HEK293 (cell line): Measurements from ENCODE around the gene KLF2.

Experiments used
- CTCF ChIA-PET: fragments of 350-600 bp; formaldehyde crosslinking; extraction: SDS; loops from one replicate; lab custom pipeline; 2021; ENCODE audit warnings: antibody characterized with exemption; lab: Yijun Ruan, JAX
- POLR2A ChIA-PET: fragments of 300-600 bp; formaldehyde crosslinking; extraction: SDS; loops from one replicate; lab custom pipeline; 2020; ENCODE audit warnings: antibody characterized with exemption, inconsistent platforms; lab: Yijun Ruan, JAX
- H3K27ac ChIP-seq: fragments of 200-500 bp; sonication (Bioruptor generic); 2 replicates; pipeline ENCODE4 v1.5.1; 2014; ENCODE audit warnings: low read depth, low read length, control low read depth, inconsistent platforms; ENCODE audit errors: extremely low read depth
- H3K36me3 ChIP-seq, 2 experiments: fragments of 200-500 bp in 1 of 2; sonication (Bioruptor generic) in 1 of 2; 1 replicate in 1 of 2; 2 replicates in 1 of 2; pipeline ENCODE4 v1.5.1; 2014 to 2017; ENCODE audit warnings: inconsistent platforms in 2 of 2, low read length in 2 of 2; ENCODE audit not compliant: control insufficient read depth in 2 of 2, insufficient read depth in 1 of 2
- H3K4me1 ChIP-seq: fragments of 200-500 bp; sonication (Bioruptor generic); 2 replicates; pipeline ENCODE4 v1.5.1; 2014; ENCODE audit warnings: mild to moderate bottlenecking, low read length, inconsistent platforms; ENCODE audit not compliant: control insufficient read depth, insufficient read depth
- H3K4me3 ChIP-seq: 2 replicates; pipeline ENCODE4 v1.5.1; 2011; ENCODE audit warnings: low read depth, mild to moderate bottlenecking, control low read depth, low read length, moderate library complexity
- H3K9me3 ChIP-seq: fragments of 200-500 bp; sonication (Bioruptor generic); 2 replicates; pipeline ENCODE4 v1.5.1; 2014; ENCODE audit warnings: low read depth, low read length, inconsistent platforms; ENCODE audit not compliant: control insufficient read depth, insufficient read depth
- GLIS1 ChIP-seq: fragments of 450-650 bp; formaldehyde crosslinking; IDR thresholded peaks from 2 replicates; pipeline ENCODE4 v1.5.1; 2016; ENCODE audit warnings: missing biosample characterization, missing genetic modification characterization
- KLF10 ChIP-seq: fragments of 450-650 bp; IDR thresholded peaks from 2 replicates; pipeline ENCODE4 v1.5.1; 2018; ENCODE audit warnings: missing biosample characterization, mild to moderate bottlenecking, missing genetic modification characterization
- KLF17 ChIP-seq: fragments of 450-650 bp; formaldehyde crosslinking; IDR thresholded peaks from 2 replicates; pipeline ENCODE4 v1.5.1; 2016; ENCODE audit warnings: missing biosample characterization, missing genetic modification characterization
- MZF1 ChIP-seq: fragments of 450-650 bp; formaldehyde crosslinking; IDR thresholded peaks from 2 replicates; pipeline ENCODE4 v1.5.1; 2017; ENCODE audit warnings: missing biosample characterization, missing genetic modification characterization, borderline replicate concordance
- PRDM2 ChIP-seq: fragments of 450-650 bp; formaldehyde crosslinking; IDR thresholded peaks from 2 replicates; pipeline ENCODE4 v1.5.1; 2016; ENCODE audit warnings: missing biosample characterization, missing genetic modification characterization, borderline replicate concordance
- TCF7L2 ChIP-seq: IDR thresholded peaks from 2 replicates; pipeline ENCODE4 v1.6.1; 2011; ENCODE audit warnings: low read depth, mild to moderate bottlenecking, inconsistent platforms, low read length, moderate library complexity, borderline replicate concordance
- ZNF132 ChIP-seq: fragments of 450-650 bp; formaldehyde crosslinking; IDR thresholded peaks from 2 replicates; pipeline ENCODE4 v1.5.1; 2017; ENCODE audit warnings: missing biosample characterization, missing genetic modification characterization, borderline replicate concordance
- ZNF146 ChIP-seq: fragments of 450-650 bp; formaldehyde crosslinking; IDR thresholded peaks from 2 replicates; pipeline ENCODE4 v1.5.1; 2016; ENCODE audit warnings: missing biosample characterization, missing genetic modification characterization
- ZNF341 ChIP-seq: fragments of 450-650 bp; formaldehyde crosslinking; IDR thresholded peaks from 2 replicates; pipeline ENCODE4; 2016; ENCODE audit warnings: low read depth, missing biosample characterization, missing genetic modification characterization
- ZNF416 ChIP-seq: fragments of 450-650 bp; formaldehyde crosslinking; IDR thresholded peaks from 2 replicates; pipeline ENCODE4 v1.5.1; 2016; ENCODE audit warnings: missing biosample characterization, missing genetic modification characterization
- ZNF423 ChIP-seq: fragments of 450-650 bp; formaldehyde crosslinking; IDR thresholded peaks from 2 replicates; pipeline ENCODE4 v1.5.1; 2016; ENCODE audit warnings: missing biosample characterization, missing genetic modification characterization
- ZNF426 ChIP-seq: fragments of 450-650 bp; formaldehyde crosslinking; IDR thresholded peaks from 2 replicates; pipeline ENCODE4 v1.5.1; 2017; ENCODE audit warnings: missing biosample characterization, missing genetic modification characterization, mild to moderate bottlenecking, inconsistent platforms, moderate library complexity
- ZNF473 ChIP-seq: fragments of 450-650 bp; formaldehyde crosslinking; IDR thresholded peaks from 2 replicates; pipeline ENCODE4 v1.5.1; 2017; ENCODE audit warnings: missing biosample characterization, missing genetic modification characterization
- ZNF658 ChIP-seq: fragments of 450-650 bp; formaldehyde crosslinking; IDR thresholded peaks from 2 replicates; pipeline ENCODE4; 2016; ENCODE audit warnings: missing biosample characterization, missing genetic modification characterization

Gene KLF2

GRCh38 chr19:16337809-16338469, 13.3 kb downstream of the KLF2 start (continued):
- TF ChIP-seq PRDM2 (tag by site-specific recombination) (no peak), TCF7L2 (no peak), ZNF416 (tag by site-specific recombination) (no peak)

GRCh38 chr19:16338470-16339360, 14.1 kb downstream of the KLF2 start:
- no peak overlapping the region for H3K4me3 ChIP-seq
- TF ChIP-seq ZNF426 (no peak), ZNF341 (peak; percentile 27; the same call in 1 of the 2 replicates)
- H3K27ac ChIP-seq = no peak overlapping the region
- POLR2A ChIA-PET = interaction anchor here (0.6 kb wide), 1 partner anchor 55 kb away, joined by 4 read pairs; no protein-coding TSS in a partner anchor
- CTCF ChIA-PET = interaction anchor here (0.6 kb wide), 1 partner anchor 300 kb away, joined by 3 read pairs; no protein-coding TSS in a partner anchor
- no peaks in the 10 kb centered on the region for H3K4me1 ChIP-seq
- H3K36me3 ChIP-seq = no peaks in the 10 kb centered on the region
- H3K9me3 ChIP-seq = no peaks in the 10 kb centered on the region

- Histone ChIP-seq H3K4me1 (no peaks in the 10 kb centered on the region), H3K9me3 (no peaks in the 10 kb centered on the region), H3K4me3 (no peak overlapping the region), H3K36me3 (no peaks in the 10 kb centered on the region), H3K27ac (no peak overlapping the region)
- ChIA-PET CTCF (interaction anchor here (0.6 kb wide), 1 partner anchor 299 kb away, joined by 3 read pairs; no protein-coding TSS in a partner anchor), POLR2A (no interaction called here)
- TF ChIP-seq ZNF146 (tag by site-specific recombination) (no peak), ZNF132 (tag by site-specific recombination) (no peak), ZNF473 (no peak), KLF17 (tag by site-specific recombination) (no peak), ZNF658 (no peak), GLIS1 (tag by site-specific recombination) (no peak), MZF1 (tag by site-specific recombination) (no peak), KLF10 (tag by site-specific recombination) (no peak), ZNF423 (no peak)
Observed at GRCh38 chr19:16339361-16339725, 14.7 kb downstream of the KLF2 start.
